Peyer's patch (tissue), 4 donors: ENCODE data around the gene TMEM108.

Experiments
- POLR2A ChIP-seq, 2 donors: fragments of 450-650 bp; IDR thresholded peaks; one replicate each; pipeline ENCODE4 v1.5.1; 2017; ENCODE audit warnings: antibody characterized with exemption in 2 of 2, mild to moderate bottlenecking in 2 of 2, moderate library complexity in 2 of 2
- TF ChIP-seq, protein P1 (sequence below), 6 experiments: fragments of 450-650 bp in 4 of 6; fragments of 200-600 bp in 2 of 6; sonication (generic) in 1 of 6; IDR thresholded peaks; one replicate each; pipeline ENCODE4 v1.5.1; 2017 to 2019; ENCODE audit warnings: antibody characterized with exemption in 6 of 6, mild to moderate bottlenecking in 3 of 6, moderate library complexity in 1 of 6

DNA sequence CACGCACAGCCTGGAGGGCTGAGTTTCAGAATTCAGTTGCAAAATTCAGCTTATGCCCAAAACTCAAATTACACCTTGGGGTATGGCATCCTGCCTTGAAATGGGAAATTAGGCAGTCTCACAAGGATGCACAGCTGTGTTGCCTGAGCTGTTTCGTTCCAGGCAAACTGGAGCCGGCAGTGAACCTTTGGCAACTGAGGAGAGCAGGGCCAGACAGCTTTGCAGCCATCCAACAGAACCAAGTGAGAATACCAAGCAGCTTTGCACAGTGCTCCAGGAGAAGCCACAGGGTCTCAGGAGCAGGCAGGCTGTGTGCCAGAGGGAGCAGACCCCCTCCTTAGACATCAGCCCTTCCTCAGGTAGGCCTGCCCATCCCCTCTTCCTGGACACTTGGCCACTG is 329.2 kb downstream of the TMEM108 start:
- TF ChIP-seq, protein P1, sequence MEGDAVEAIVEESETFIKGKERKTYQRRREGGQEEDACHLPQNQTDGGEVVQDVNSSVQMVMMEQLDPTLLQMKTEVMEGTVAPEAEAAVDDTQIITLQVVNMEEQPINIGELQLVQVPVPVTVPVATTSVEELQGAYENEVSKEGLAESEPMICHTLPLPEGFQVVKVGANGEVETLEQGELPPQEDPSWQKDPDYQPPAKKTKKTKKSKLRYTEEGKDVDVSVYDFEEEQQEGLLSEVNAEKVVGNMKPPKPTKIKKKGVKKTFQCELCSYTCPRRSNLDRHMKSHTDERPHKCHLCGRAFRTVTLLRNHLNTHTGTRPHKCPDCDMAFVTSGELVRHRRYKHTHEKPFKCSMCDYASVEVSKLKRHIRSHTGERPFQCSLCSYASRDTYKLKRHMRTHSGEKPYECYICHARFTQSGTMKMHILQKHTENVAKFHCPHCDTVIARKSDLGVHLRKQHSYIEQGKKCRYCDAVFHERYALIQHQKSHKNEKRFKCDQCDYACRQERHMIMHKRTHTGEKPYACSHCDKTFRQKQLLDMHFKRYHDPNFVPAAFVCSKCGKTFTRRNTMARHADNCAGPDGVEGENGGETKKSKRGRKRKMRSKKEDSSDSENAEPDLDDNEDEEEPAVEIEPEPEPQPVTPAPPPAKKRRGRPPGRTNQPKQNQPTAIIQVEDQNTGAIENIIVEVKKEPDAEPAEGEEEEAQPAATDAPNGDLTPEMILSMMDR (IDR thresholded peaks at IDR 0.05), result no peak
- no peak for TF ChIP-seq POLR2A (IDR thresholded peaks at IDR 0.05)
